ENCODE measurements around the gene GUCY2C.

GUCY2C gene

DNA sequence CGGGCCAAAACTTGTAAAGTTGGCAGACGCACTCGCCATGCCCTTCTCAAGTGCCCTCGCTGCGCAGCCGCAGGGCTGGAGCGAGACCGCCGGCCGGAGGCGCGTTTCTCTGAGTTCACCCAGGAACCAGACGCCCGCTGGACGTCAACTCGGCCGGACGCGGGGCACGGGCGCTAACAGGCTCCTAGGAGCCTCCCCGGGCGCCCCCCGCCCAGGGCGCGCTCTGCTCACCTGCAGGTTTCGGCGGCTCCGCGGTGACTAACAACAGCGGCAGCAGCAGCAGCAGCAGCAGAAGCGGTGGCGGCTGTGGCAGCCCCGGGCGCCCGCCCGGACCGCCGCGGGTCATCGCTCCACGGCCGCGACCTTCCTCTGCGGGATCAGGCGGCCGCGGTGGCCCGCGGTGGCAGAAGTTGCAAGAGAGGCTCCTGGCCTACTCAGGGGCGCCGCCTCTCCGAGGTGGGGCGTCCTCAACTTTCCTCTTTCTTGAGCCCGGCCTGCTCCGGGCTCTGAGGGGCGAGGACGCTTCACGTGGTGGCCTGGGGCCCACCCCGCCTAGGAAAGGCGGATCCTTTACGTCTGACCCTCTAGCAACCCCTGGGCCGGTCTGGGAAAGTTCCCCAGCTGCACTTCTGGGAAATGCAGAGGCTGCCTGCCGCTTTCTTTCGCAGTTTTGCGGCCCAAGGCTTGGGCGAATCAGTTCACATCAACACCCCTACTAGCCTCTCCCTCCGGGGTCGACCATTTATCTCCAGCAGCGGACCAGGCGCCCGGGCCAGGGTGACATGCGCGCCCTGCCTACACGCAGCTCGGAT, 128.8 kb downstream of the GUCY2C start, which contains the start of gene PLBD1:
TSS of gene PLBD1 (minus strand) at position 533 of the 812 bp plus-strand sequence. CDS start at position 346, 187 bp downstream.
- DNase-seq = peak in 1 of 2 donors; percentile 28

DNA sequence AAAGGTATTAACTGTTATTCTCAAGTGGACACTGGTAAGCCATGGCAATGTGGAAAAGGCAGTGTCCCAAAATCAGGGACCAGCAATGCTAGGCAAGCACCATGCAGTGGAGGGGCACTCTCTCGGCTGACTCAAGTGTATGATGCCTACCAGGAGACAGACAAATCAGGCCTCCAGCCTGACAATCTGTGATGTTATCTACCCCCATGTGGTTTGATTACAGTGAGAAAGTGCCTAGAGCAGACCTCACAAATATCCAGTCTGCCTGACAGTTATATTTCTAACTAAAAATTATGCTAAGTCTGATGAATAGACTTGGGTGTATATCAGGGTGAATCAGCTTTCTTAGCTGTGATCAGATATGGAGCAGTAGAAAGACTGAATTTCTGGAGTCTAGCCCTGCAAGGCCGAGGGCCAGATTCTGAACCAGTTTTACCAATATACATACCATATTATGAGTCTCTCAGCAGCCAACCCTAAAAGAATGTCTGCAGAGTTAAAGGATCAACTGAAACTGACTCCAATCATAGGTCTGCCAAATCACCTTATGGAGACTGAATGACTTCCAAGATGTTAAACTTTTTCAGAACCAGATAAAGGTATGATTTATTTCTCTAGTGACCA, 132.0 kb downstream of the GUCY2C start:
- no peak for DNase-seq

DNA sequence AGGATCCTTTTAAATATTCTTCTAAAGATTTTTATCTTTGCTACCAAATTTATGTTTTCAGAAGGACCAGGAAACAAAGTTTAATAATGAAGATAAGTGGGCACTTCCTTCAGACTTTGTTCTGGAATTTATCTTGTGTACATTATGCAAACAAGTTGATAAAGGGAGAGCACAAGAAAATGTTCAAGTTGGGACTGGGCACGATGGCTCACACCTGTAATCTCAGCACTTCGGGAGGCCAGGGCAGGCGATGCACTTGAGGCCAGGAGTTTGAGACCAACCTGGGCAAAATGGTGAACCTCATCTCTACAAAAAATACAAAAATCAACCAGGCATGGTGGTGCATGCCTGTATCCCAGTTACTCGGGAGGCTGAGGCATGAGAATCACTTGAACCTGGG, 133.4 kb downstream of the GUCY2C start:
- DNase-seq = no peak

All from stimulated activated CD4-positive, alpha-beta T cell treated with anti-CD3 and anti-CD28 coated beads, Interleukin-2, amount 100 ng/mL, for 24 hours (primary cell).